ENCODE results near the gene STAMBPL1.
"Not testable (repeated sequence)": the region's sequence is repeated elsewhere in the genome, so short reads cannot be mapped to it uniquely, and the experiment has no call there.

Gene STAMBPL1

DNA sequence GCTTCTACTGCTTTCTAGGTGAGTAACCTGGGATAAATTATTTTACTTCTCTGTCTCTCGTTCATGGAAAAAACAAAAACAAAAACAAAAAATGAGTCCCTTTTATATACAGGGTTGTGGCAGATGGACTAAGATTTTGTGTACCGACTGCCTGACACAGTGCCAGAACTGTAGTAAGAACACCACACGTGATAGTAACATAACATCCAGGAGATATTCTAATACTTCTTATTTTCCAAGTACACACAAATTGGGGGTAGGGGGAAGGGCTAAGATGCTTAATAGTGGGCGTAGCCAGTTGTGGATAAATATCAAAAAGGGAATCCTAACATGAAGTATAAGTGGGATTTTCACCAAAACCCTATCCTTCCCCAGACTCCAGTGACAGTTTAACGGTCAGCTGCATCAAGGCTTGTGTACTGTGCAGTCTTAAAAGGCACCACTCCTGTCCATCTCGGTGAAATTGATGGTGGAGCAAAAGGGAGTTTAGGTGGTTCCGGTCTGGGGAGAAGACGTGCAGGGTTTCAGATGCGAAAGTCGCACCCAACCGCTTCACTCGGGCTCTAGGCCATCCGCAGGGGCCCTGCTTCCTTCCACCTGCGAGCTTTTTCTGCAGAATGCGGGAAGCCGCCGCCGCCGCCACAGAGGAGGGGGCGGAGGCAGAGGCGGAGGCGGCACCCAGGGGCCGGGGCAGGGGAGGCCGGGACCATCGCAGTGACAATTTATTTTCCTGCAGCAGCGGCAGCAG is at the start of gene STAMBPL1:
Gene STAMBPL1 (plus strand): TSS at position 712 of the 748 bp plus-strand sequence. CDS start 21,464 bp downstream, outside the sequence.
- DNase-seq (ENCODE audit: low read depth): no peak

DNA sequence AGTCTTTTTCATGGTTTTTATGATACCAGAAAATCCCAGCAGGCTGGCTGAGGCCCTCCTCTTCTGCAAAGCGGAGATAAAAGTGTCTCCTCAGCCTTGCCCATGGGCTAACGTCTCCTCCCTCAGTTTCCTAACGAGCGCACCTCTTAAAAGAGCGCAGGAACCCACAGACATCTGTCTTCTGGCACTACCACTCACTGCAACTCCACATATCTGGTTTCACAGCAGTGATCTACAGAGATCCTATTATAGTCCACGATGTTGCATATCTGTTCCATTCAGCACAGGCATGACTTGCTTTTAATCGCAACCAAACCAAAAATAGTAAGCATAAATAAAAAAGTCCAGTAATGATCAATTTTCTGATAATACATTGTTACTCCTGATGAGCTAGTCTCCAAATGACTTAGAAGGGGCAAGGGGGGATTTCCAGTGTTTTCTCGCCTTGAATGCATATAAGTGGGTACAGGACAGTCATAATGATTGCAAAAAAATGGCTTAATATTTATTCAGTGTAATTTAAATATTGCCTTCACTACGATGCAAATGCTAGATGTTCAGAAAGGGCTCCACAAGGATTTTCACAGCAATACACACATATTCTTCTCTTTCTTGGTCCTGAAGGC is 49.3 kb upstream of the STAMBPL1 start:
- DNase-seq (ENCODE audit: low read depth): no peak

DNA sequence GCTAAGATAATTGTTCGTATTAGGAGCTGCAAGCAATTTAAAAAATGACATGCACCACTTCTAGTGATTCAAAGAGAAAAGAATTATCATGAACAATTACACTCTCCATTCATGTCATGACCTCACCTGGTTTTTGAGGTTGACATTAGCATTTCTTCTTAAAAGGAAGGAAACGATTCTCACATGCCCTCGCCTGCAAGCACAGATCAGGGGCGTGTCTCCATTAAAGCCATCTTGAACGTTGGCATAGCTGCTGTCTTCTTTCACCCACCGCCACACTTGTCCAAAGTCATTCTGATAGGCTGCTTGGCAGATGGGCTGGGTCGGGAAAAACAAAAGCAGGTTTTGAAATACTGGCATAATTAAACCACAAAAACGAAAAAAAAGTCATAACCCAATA is 48.3 kb upstream of the STAMBPL1 start:
- DNase-seq (ENCODE audit: low read depth): no peak

DNA sequence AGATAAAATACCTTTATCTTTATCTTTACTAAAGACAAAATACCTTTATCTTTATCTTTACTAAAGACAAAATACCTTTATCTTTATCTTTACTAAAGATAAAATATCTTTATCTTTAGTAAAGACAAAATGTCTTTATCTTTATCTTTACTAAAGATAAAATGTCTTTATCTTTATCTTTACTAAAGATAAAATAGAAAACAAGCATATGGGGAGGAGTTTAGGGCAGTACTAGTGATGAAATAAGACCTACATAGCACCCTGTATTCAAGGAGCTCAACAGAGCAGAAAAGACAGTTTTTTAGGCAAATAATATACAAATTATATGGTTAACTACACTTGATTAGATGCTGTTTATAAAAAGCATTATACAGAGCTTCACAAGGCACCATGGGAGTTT is 47.7 kb upstream of the STAMBPL1 start:
- DNase-seq (ENCODE audit: low read depth): no peak

DNA sequence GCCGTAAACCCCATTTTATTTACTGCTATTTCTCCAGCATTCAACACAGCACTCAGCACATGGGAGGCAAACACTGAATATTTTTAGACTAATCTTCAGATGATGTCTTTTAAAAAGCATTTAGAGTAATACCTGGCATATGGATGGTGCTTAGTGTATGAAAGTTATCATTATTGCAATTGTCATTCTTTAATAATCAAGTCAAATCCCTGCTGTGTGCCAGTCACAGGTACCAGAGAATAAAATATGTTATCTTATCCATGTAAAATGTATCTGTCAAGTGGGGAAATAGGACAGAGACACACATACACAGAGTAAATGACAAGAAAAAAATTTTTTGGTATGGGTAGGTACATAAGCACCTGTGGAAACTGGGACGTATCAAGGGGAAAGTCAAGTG is 46.9 kb upstream of the STAMBPL1 start:
- no peak for DNase-seq (ENCODE audit: low read depth)

DNA sequence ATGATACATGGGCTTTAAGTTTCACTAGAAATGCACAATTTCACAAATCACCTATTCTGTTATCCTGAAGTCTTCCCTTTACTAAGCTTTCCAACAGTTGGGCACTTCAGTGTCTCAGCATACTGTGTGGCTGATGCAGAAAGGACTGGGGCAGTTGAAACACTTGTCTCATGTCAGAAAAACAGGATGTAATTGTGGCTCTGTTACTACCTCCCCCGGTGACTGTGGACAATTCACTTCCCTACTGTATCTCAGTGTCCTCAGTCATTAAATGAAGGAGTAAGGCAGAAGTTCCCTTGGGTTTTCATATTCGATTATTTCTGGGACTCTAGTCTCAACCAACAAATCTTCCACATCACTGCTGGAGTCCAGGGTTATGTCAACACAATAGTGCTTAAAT is 46.3 kb upstream of the STAMBPL1 start:
- no peak for DNase-seq (ENCODE audit: low read depth)

DNA sequence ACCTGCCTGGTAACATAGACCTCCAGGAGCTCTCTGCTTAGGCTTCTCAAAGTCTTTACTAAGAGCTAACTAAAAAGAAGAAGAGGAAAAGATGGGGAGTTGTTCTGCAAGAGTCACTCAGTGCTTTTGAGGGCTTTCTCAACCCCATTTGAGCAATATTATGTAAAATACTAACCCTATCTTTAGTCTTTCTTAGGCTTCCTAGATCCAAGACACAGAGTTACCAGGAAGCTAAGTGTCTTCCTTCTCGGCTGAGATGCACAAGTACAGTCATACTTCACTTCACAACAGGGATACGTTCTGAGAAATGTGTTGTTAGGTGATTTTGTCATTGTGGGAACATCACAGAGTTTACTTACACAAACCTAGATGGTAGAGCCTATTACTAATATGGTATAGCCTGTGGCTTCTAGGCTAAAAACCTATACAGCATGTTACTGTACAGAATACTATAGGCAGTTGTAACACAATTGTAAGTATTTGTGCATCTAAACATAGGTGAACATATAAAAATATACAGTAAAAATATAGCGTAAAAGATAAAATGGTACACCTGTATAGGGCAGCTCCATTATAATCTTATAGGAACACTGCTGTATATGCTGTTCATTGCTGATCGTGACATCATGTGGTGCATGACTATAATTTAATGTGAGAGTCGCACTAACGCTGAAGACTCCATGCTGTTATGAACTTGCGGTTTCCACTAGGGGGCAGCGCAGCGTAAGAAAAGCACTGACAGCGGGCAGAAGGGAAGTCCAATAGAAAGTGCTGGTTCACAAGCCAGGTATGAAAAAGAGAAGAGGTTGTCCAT is 44.7 kb upstream of the STAMBPL1 start:
- DNase-seq (ENCODE audit: low read depth): peak; percentile 74

DNA sequence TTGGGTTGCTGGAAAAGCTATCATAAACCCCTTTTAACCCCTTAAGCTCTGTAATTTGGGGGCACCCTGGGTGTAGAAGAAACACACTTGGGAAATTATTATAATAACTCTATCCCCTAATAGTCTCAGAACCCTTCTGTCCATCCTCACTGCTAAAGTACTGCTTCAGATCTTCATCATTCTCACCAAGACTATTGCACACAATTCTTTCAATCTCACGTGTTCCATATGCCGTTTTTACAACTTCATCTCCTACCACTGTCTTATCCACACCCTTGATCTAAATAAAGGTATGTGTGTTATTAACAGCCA is 44.2 kb upstream of the STAMBPL1 start:
- DNase-seq (ENCODE audit: low read depth): no peak

DNA sequence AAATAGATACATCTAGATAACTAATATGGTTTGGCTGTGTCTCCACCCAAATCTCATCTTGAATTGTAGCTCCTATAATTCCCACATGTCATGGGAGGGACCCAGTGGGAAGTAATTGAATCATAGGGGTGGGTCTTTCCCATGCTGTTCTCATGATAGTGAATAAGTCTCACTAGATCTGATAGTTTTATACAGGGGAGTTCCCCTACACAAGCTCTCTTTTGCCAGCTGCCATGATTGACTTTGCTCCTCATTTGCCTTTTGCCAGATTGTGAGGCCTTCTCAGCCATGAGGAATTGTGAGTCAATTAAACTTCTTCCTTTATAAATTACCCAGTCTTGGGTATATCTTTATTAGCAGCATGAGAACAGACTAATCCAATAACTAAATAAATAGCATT is 42.4 kb upstream of the STAMBPL1 start:
- not testable (repeated sequence) for DNase-seq (ENCODE audit: low read depth)

DNA sequence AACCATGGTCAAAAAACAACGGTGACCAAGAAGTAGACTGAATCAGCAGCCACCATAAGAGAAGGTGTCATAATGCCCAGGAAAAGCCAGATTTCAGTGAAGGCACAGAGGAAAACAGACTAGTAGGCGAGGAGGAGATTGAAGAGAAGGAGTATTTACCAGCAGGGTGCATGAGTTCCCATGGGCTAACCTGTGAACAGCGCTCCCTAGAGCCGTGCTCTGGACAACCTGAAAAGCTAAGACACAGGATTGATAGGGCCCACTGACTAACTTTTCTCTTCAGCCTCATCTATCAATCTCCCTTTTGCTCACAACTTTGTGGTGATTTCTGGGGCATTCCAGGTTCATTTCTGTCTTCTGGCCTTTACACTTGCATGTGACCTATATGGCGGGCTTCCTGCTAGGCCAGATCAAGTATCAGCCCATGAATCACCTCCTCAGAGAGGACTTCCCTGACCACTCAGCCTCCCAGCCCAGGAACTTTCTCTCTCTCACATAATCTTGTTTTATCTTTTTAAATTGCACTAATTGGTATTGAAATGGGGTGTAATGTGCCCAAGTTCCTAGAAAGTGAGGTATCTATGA is 41.2 kb upstream of the STAMBPL1 start:
- no peak for DNase-seq (ENCODE audit: low read depth)

DNA sequence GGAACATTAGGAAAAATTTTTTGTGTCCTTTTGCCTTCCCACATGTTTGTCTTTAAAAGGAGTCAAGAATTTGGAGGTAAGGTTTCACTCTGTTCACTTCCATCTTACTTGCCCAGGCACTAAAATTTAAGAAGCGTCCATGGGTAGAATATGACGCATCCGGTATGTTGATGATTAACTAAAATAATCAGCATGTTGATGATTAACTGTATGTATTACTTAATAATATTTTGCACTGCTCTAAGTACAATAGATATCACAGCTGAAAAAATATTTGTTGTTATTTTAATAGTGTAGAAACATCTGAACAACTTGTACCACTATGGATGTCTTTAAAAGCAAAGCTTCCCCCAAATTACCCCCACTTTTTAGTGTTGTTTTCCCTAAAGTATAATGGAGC is 39.9 kb upstream of the STAMBPL1 start:
- no peak for DNase-seq (ENCODE audit: low read depth)

DNA sequence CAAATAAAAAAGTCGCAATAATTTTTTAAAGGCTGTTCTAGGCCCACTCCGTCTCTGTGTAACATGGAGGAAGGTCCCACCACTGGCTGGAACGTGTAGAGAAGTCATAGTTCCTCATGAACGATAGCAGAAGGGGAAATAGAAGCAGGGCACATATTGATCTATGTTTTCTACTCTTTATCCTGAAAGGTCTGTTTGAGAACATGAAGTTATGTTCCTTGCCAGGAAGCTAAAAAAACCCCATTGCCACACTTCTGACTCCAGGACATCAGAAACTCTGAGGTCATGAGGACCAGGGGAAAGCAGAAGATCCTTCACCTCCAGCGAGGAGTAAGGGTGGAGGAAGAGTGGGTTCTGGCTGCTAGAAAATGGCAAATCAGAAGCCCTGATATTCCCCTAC is 39.2 kb upstream of the STAMBPL1 start:
- DNase-seq (ENCODE audit: low read depth): no peak

DNA sequence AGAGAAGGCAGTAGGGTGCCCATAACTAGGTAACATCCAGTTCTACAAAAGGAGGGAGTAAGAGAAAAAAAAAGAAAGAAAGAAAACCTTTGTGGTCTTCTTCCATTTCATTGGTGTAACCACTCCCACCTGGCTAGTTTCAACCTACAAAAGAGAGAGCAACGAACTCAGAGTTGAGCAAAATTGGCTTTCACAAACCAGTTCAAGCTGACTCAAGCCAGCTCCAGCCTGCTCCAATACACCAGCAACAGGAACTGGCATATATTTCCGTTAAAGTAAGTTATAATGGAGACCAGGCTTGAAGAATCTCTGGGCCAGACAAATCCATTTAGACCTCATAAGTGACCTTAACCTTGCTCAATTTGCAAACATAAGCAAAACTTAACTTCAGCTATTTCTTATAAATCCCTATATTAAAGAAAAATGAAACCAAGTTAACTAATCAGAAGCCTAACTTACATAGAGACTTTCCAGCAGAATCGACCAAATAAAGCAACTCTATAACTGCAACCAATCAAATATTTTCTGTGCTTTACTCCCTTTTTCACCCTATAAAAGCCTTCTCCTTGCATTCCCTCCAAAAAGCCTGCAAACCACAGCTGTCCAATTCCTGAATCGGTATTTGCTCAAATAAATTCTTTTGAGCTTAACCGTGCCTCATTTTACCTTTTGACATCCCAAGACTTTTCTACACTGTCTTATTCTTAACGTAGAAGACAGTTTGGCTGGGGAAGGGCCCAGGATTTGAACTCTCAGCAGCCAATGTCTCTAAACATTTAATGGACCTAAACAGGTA is 38.5 kb upstream of the STAMBPL1 start:
- DNase-seq (ENCODE audit: low read depth): no peak

DNA sequence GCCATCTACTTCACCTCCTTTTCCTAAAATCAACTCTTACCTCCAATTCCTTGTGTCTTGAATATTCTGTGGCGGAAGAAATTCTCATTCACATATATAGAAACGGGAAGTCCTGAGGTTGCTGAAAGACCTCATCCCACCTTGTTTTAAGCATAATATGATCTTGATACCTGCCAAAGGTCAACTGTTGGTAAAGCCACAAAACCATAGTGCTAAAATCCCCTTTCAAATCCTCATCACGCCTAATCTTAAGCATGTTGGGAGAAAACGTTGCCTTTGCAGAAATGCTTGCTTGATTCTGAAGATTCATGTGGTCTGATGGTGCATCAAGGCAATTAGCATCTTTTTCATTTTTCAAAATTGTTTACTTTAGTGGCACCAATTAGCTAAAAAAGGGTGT is 36.9 kb upstream of the STAMBPL1 start:
- no peak for DNase-seq (ENCODE audit: low read depth)

DNA sequence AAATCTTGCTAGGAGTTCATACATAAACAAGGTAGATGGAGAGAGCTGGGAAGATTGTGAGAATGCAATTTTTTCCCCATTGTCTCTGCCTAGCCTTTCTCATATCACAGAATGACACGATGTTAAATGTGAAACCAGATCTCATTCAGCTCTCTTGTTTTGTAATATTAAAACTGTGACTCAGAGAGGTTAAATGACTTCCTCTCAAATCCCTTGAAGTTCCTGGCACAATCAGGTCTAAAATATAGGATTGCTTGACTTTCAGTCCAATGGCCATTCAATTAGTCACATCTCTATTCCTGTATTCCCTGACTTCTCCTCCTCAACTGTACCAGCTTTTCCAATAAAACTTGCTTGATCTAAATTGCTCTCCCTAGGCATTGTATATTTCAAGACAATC is 31.5 kb upstream of the STAMBPL1 start:
- peak; percentile 62 for DNase-seq (ENCODE audit: low read depth)

DNA sequence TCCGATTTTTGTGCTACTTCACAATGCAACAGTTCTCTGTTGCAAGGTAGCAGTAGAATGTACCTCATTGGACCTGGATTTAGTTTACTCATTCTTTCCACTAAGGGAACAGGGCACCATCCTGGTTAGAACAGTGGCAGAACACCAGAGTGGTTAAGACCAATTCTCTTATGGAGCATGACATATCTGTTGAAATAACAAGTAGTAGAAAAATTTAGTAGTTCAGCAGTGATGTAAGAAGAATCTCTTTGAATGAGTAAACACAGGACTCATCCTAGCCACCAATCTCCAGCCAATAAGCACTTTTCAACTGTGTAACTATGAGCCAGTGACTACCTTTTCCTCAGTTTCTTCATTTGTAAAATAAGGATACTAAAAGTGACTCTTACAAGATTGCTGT is 30.8 kb upstream of the STAMBPL1 start:
- no peak for DNase-seq (ENCODE audit: low read depth)

DNA sequence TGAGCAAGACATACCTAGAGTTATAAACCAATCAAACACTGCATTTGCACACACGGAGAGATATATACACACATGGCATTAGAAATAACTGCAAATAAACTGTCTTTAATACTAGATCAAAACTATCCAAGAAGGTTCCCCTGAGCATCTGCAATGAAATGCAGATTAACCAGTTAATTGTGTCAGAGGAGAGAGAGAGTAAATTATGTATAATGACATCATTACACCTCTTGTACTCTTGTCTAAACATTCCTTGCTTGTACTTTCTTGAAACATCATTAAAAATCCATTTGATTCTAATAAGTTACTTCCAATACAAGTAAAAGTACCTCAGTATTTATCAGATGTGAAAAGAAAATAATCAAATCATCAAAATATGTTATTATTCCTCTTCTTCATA is 29.3 kb upstream of the STAMBPL1 start:
- no peak for DNase-seq (ENCODE audit: low read depth)

DNA sequence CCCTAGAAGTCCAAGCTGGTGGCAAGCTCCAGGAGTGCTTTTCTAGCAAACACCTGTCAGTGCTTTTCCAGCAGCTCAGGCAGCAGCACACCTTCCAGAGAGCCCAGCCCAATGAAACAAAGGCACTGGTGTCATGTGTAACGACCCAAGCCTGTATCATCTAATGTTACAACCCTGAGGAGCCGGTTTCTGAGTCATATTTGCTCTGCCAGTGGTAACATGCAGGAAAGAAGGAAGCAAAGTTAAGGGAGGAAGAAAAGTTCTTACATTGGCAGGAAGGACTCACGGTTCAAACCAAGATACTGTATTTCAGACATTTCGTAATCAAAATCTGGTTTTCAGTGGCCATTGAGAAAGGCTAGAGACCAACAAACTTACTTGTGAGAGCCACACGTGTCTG is 28.3 kb upstream of the STAMBPL1 start, which contains the start of gene ANKRD22:
Gene ANKRD22 (minus strand): TSS at position 139 of the 400 bp plus-strand sequence. CDS start 237 bp downstream, outside the sequence.
- no peak for DNase-seq (ENCODE audit: low read depth)

DNA sequence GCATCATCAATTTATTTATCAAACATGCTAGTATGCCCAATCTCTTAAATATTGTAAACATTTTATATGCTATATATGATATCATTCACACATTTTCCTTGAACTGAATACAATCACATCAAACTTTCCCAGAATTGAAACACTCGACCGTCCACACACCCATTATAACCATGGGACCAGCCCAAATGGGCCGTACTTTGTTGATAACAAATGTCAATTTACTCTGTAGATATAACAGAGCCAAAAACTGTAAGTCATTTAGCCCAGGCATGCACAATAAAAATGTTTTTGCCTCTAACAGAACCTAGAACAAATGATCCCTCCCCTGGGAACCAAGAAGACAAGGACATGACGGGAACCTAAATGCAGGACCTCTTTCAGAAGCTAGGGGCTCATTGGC is 27.7 kb upstream of the STAMBPL1 start:
- DNase-seq (ENCODE audit: low read depth): no peak

DNA sequence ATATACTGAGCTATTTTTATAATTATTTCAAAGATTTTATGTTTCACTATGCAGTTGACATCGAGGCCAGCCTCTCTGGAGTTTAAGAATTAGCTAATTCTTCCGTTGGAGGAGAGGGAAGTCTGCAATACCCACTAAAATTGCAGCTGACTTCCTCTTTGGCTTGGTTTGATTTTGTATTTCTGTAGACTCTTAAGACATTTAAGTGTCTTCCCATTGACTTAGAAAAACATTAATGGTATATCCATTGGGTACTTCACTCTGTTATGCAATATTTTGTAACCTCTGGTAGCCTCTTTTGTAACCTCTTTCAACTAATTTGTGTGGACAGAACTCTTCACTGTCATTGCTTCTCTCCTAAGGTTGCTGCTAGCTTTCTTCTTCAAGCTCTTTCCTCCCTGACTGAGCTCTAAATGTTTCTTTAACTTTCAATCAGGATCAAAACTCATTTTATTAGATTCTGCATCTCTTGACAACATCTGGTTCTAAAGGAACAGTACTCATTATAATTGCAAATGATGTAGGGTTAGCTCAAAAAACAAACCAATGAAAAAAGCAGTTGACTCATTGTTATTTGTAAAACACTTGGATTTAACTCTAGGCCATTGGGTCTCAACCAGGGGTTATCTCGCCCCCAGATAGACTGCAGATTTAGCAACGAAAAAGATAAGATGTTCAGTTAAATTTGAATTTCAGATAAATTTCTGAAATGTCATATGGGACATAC is 26.7 kb upstream of the STAMBPL1 start:
- no peak for DNase-seq (ENCODE audit: low read depth)

DNA sequence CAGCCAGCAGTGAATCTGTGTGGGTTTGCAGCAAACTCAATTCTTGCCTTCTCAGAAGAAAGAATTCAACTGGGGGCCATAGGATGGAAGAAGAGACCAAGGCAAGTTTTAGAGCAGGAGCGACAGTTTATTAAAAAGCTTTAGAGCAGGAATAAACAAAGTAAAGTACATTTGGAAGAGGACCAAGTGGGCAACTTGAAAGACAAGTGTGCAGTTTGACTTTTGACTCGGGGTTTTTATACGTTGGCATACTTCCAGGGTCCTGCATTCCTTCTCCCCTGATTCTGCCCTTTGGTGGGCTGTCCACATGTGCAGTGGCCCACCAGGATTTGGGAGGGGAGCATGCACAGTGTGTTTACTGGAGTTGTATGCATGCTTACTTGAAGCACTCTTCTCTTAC is 25.4 kb upstream of the STAMBPL1 start:
- DNase-seq (ENCODE audit: low read depth): no peak

Data from GM04504 (cell line).